Stimulated activated CD8-positive, alpha-beta memory T cell treated with anti-CD3 and anti-CD28 coated beads, Interleukin-2, amount 100 ng/mL, for 1 hour (primary cell): ENCODE measurements around the gene SMIM1.

ENCODE experiments used
- DNase-seq, 2 donors: peaks; one replicate each; pipeline ENCODE4 v3.0.0-alpha.2; 2020; ENCODE audit warnings: low read depth in 2 of 2

SMIM1 gene

GRCh38 chr1:3777078-3777547 is 4.6 kb downstream of the SMIM1 start:
- DNase-seq = no peak

- DNase-seq = no peak
These were observed 5.4 kb downstream of the SMIM1 start for GRCh38 chr1:3777647-3778589.

GRCh38 chr1:3778590-3779264 is 6.2 kb downstream of the SMIM1 start:
- no peak for DNase-seq

GRCh38 chr1:3779265-3779911 is 6.8 kb downstream of the SMIM1 start:
- no peak for DNase-seq

- DNase-seq = no peak
These were observed 7.4 kb downstream of the SMIM1 start for GRCh38 chr1:3779912-3780416.

GRCh38 chr1:3780901-3781300 is 8.4 kb downstream of the SMIM1 start:
- no peak for DNase-seq

- no peak for DNase-seq
These were observed 11.3 kb downstream of the SMIM1 start for GRCh38 chr1:3783651-3784474.

- DNase-seq = no peak
These were observed 12.5 kb downstream of the SMIM1 start for GRCh38 chr1:3785045-3785444.

GRCh38 chr1:3785456-3786157 is 13.1 kb downstream of the SMIM1 start:
- DNase-seq = no peak

- no peak for DNase-seq
These were observed 14.2 kb downstream of the SMIM1 start for GRCh38 chr1:3786468-3787348.

GRCh38 chr1:3787349-3787715 is 14.8 kb downstream of the SMIM1 start:
- DNase-seq = no peak

- DNase-seq = no peak
These were observed 15.4 kb downstream of the SMIM1 start for GRCh38 chr1:3787745-3788605.

- no peak for DNase-seq
These were observed 16.3 kb downstream of the SMIM1 start for GRCh38 chr1:3788756-3789420.

GRCh38 chr1:3789421-3790300 is 17.1 kb downstream of the SMIM1 start:
- DNase-seq = no peak

GRCh38 chr1:3790500-3790923 is 18.0 kb downstream of the SMIM1 start:
- no peak for DNase-seq

- no peak for DNase-seq
These were observed 18.4 kb downstream of the SMIM1 start for GRCh38 chr1:3790952-3791351.
